GM18870 (cell line): ENCODE measurements around the gene HEATR5A.
"Not testable (repeated sequence)": the region's sequence is repeated elsewhere in the genome, so short reads cannot be mapped to it uniquely, and the experiment has no call there.

Experiments used
- ATAC-seq: cut with Tn5 transposase; IDR thresholded peaks from one replicate; pipeline ENCODE4 v1.9.1; 2021; ENCODE audit warnings: moderate library complexity; ENCODE audit not compliant: unreplicated experiment

Gene HEATR5A

DNA sequence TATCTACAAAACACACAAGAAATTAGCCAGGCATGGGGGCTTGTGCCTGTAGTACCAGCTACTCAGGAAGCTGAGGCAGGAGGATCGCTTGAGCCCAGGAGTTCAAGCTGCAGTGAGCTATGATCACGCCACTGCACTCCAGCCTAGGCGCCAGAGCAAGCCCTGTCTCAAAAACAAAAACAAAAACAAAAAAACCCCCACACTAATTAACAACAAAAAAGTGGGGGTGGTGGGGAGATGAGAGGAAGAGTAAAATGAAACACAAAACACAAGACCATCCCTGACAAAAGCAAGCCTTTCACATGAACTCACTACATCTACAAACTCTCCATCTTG is 158.9 kb downstream of the HEATR5A start:
- no peak for ATAC-seq

DNA sequence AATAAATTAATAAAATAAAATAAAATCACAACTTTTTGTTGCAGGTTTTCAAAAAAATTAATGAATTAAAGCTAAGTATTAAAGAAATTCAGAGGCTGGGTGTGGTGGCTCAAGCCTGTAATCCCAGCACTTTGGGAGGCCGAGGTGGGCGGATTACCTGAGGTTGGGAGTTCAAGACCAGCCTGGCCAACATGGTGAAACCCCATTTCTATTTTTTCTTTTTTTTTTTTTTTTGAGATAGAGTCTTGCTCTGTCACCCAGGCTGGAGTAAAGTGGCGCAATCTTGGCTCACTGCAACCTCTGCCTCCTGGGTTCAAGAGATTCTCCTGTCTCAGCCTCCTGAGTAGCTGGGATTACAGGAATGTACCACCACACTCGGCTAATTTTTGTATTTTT is 161.3 kb downstream of the HEATR5A start:
- ATAC-seq, result not testable (repeated sequence)

- ATAC-seq, result no peak
These were observed 161.8 kb downstream of the HEATR5A start for GRCh38 chr14:31258427-31259039.

GRCh38 chr14:31257554-31258426 is 162.6 kb downstream of the HEATR5A start:
- ATAC-seq, result not testable (repeated sequence)

DNA sequence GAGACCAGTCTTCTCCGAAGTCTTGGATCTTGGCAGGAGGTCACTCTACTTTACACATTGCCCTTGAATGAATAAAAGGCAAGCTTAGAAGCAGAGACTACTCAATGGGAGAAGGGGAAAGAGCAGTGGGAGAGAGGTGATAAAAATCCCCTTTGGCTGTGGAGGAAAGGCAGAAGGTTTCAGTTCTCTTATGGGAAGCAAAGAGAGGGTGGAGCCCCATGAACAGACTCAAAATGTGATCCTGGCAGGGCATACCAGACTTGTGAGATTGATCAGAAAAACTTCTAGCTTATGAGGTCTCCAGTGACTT is 163.2 kb downstream of the HEATR5A start:
- ATAC-seq, result no peak

GRCh38 chr14:31256534-31257243 is 163.7 kb downstream of the HEATR5A start:
- ATAC-seq, result no peak

DNA sequence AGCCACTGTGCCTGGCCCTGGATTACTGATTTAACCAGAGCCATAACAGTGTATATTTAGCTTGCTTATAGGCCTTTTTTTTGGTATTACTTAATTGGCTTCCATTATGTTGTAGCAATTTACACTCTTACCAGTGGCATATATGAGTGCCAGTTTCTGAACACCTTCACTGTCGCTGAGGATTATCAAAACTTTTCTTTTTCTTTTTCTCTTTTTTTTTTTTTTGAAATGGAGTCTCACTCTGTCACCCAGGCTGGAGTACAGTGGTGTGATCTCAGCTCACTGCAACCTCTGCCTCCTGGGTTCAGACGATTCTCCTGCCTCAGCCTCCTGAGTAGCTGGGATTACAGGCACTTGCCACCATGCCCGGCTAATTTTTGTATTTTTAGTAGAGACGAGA is 164.4 kb downstream of the HEATR5A start:
- not testable (repeated sequence) for ATAC-seq

- no peak for ATAC-seq
These were observed 165.1 kb downstream of the HEATR5A start for GRCh38 chr14:31255286-31255685.

DNA sequence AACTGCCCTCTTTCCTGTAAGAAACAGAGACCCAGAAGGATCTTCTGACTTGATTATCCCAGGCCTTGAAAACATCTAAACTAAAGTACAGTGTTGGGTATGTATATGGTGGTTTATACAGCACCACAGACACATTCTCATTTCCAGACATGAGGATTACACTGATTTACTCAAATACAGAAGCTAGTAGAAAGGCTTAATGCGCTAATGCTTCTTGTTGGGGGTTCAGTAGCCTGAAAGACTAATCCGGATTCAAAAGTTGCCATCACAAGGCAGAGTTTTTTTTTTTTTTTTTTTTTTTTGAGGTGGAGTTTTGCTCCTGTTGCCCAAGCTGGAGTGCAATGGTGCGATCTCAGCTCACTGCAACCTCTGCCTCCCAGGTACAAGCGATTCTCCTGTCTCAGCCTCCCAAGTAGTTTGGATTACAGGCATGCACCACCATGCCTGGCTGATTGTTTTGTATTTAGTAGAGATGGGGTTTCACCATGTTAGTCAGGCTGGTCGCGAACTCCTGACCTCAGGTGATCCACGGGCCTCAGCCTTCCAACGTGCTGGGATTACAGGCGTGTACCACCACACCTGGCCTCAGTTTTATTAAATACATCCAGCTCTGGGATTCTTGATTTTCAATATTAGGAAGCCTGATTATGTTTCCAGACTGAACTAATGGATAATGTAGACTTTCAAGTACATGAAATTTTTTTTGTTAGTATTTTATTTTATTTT is 166.4 kb downstream of the HEATR5A start:
- ATAC-seq, result no peak

DNA sequence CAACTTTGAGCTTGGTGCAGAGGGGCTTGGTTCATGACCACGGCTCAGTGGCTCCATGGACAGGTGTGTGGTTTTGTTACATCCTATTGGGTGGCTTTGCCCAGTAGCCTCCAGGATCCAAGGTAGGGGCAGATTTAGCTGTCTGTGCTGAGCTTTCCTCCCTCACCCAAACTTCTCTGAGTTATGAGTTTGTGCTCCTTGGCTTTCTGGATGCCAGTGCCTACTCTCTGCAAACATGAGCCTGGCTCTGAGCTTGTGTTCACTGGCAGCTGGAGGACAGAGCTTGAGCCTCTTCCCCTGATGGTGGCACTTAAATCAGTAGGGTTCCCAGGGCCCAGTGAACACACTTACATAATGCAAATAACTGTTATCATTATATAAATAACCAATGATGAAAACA is 167.5 kb downstream of the HEATR5A start:
- ATAC-seq, result no peak

DNA sequence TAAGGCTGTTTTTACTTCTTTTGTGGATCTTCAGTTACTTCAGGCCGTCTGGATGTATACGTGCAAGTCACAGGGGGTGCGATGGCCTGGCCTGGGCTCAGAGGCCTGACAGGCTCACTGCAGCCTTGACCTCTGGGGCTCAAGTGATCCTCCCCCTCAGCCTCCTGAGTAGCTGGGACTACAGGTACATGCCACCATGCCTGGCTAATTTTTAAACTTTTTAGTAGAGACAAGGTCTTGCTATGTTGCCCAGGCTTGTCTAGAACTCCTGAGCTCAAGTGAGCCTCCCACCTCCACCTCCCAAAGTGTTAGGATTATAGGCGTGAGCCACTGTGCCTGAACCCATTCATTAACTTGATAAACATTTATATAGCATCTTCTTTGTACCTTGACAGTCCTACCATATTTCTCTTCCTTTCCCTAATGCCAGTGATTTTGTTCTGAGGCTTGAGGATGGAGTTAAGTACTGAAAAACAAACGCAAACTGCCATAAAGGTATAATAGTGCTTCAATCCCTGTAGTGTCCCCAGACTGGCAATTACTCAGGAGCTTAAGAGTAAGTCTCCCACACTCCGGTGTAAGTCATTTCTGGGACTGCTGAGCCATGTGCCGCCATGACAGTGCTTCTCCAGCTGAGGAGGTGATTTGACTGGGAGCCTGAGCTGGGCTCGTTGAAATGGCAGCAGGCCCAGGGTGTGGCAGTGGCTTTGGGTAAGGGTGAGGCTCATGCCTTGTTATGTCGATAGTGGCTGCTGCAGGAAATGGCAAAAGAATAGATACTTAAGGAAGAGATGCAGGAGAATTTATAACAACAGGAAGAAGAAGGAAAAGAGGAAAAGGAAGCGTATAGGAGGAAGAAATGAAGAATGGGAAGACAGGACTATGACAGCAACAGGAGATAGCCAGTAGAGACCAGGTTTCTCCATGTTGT is 169.1 kb downstream of the HEATR5A start:
- no peak for ATAC-seq

DNA sequence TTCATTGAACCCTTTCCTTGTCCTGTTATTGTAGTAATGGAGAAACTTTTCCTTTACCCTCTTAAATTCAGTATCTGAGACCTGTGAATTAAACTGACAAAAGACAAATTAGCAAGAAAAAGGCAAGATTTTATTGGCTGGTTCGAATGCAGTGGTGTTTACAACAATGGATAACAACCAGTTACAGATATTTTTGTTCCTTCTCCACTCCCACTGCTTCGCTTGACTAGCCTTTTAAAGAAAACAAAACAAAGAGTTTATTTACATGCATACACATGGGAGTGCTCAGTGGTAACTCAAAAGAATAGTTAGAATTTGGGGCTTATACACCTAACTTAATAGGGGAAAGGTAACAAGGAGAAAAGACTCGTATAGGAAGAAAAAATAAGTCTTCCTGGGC is 175.7 kb downstream of the HEATR5A start:
- ATAC-seq, result no peak

- no peak for ATAC-seq
These were observed 176.5 kb downstream of the HEATR5A start for GRCh38 chr14:31243860-31244259.

DNA sequence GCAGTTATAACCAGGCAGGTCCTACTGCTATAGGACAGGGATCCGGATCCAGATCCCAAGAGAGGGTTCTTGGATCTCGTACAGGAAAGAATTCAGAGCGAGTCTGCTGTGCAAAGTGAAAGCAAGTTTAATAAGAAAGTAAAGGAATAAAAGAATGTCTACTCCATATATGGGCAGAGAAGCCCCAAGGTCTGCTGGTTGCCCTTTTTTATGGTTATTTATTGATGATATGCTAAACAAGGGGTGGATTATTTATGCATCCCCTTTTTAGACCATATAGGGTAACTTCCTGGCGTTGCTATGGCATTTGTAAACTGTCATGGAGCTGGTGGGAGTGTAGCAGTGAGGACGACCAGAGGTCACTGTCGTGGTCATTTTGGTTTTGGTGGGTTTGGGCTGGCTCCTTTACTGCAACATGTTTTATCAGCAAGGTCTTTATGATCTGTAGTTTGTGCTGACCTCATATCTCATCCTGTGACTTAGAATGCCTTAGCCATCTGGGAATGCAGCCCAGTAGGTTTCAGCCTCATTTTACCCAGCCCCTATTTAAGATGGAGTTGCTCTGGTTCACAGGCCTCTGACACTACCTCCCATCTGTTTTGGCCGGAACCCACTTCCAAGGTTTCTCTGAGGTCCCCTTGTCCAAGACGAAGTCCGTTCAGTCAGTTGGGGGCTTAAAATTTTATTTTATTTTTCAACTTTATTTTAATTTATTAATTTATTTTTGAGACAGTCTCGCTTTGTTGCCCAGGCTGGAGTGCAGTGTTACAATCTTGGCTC is 178.0 kb downstream of the HEATR5A start:
- not testable (repeated sequence) for ATAC-seq
